SKM-1 (cell line): Measurements from ENCODE around the gene EXTL2.
"Not testable (repeated sequence)": the region's sequence is repeated elsewhere in the genome, so short reads cannot be mapped to it uniquely, and the experiment has no call there.

Experiments used
- DNase-seq: peaks from one replicate; lab custom pipeline; 2025; ENCODE audit not compliant: unreplicated experiment; lab: John Stamatoyannopoulos, UW

Gene EXTL2, protein sequence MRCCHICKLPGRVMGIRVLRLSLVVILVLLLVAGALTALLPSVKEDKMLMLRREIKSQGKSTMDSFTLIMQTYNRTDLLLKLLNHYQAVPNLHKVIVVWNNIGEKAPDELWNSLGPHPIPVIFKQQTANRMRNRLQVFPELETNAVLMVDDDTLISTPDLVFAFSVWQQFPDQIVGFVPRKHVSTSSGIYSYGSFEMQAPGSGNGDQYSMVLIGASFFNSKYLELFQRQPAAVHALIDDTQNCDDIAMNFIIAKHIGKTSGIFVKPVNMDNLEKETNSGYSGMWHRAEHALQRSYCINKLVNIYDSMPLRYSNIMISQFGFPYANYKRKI

DNA sequence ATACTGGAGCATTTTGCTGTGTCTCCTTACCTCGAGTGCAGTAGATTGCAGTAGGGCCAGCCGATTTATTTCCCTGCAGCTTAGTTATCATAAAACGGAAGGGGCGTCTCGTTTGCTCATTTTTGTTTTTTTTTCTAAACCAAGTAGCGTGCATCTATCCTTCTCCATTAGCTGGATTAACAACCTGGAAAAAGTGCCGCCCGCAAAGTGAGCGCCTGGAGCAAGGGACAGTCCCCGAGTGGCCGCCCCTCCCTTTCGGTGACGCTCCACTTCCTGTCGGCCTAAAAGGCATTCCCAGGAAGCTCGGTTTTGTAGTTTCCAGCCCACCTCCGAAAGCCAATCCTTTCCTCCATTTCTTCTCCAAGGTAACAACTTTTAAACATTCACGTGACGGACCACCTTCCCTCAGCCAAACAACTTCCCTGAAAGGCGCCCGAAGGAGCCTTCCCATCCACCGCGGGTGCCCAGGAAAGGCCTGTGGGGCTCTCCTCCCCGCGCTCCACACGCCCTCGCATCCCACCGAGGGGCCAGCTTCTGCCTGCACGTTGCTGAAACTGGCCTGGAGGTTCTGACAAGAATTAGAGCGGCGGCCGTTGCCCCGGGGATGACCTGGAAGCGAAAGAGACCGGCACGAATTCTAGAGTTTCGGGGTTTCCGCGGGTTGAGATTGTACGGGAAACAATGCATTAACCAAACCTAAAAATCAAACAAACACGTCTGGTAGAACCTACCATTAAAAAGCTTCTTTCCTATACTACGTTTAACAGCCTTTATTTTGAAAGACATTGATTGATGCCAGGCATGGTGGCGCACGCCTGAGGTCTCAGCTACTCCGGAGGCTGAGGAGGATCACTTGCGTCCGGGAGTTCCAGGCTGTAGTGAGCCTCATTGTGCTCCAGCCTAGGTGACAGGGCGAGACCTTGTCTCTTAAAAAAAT, at the start of gene EXTL2:
Gene EXTL2 (minus strand): TSS at position 240 of the 937 bp plus-strand sequence. CDS start 6,085 bp downstream, outside the sequence.
- DNase-seq, result peak; percentile 58

- DNase-seq, result no peak
Measured at GRCh38 chr1:100943533-100943932, 48.9 kb upstream of the EXTL2 start.

GRCh38 chr1:100942304-100943046, 47.8 kb upstream of the EXTL2 start:
- no peak for DNase-seq

DNA sequence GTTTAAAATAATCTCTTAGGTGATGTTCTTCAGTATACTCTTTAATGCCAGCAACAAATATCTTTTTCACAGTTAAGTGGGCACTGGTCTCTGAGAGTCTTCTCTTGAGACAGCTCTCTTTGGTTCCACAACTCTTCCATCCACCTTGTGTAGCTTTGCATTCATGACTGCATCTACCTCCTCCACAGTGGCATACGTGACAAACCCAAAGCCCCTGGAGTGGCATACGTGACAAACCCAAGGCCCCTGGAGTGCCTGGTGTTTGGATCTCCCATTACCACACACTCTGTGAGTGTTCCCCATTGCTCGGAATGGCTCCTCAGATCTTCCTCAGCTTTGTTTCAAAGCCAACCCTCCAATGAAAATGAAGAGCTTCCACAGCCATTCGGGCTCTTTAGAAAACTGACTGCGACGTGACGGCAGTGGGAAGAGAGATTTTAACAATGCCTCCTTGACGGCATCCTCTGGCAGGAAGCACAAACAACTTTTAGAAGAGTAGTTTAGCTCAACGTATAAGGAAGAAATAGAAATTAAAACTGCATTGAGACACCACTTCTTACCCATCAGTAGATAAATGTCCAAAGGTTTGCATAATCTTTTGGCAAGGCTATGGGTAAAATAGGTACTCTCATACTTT, 47.1 kb upstream of the EXTL2 start:
- no peak for DNase-seq

GRCh38 chr1:100941098-100941527, 46.5 kb upstream of the EXTL2 start:
- no peak for DNase-seq

DNA sequence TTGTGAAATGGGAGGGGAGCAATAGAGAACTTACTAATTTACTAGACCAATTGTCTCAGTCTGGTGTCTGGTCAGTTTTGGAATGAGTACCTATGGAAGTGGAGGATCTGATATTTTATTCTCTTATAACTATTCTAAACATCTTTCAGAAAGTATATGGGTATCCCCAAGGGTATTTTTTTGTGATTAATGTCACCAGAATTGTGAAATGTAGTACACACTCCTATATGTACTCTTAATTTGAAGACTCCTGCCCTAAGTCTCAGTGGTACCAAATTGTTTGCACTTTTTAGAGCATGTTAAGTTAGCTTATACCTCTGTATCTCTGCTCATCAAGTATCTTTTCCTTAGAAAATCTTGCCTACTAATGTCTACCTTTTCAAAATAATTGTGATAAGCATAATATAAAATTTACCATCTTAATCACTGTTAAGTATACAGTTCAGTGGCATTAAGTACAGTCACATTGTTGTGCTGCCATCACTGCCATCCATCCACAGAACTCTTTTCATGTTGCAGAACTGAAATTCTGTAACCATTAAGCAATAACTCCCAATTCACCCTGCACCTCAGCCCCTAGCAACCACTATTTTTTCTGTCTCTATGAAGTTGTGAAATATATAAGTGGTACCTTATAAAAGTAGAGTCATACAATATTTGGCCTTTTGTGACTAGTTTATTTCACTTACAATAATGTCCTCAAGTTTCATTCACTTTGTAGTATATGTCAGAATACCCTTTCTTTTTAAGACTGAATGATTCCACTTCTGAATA, 41.7 kb upstream of the EXTL2 start:
- DNase-seq, result no peak

DNA sequence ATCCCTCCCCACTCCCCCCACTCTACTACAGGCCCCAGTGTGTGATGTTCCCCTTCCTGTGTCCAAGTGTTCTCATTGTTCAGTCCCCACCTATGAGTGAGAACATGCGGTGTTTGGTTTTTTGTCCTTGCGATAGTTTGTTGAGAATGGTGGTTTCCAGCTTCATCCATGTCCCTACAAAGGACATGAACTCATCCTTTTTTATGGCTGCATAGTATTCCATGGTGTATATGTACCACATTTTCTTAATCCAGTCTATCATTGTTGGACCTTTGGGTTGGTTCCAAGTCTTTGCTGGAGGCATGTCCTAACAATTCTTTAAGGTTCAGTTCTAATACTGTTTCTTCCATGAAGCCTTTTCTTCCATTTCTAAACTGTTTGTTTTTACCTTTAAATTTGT, 38.9 kb upstream of the EXTL2 start:
- not testable (repeated sequence) for DNase-seq

DNA sequence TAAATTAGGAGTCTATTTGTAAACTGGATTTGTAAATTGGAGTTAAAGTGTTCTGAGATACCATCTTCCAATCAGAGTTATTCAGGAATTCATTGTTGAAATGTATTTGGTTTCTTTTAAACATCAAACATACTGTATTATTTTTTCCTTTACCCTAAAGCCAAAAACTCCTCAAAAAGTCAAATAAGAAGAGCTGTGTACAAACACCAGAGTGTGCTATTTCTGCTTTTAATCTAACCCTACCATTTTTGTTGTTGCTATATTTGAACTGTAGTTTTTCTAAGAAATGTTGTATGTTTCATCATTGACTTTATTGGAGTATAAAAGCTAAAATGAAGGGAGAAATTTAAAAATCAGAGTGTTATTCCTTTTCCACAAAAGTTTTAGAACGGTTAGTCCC, 37.1 kb upstream of the EXTL2 start:
- DNase-seq, result no peak

DNA sequence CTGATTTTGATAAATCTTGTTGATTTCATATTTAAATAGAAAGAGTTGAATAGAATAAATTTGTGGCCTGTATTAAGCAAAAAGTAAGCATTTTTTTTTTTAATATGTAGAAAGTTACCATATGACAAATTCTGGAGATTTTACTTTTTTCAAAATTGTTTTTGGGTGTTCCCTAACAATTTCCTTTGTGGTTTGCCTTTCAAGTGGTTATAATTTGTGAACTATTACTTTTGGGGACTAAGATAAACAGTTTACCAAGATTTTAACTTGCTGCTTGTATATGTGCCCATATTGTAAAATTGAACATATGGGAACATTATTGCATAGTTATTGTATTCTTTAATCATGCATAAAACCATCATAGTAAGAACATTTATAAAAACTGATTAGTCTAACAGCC, 35.9 kb upstream of the EXTL2 start:
- DNase-seq, result no peak

GRCh38 chr1:100928128-100928527, 33.5 kb upstream of the EXTL2 start:
- DNase-seq, result no peak

GRCh38 chr1:100927276-100927675, 32.6 kb upstream of the EXTL2 start:
- no peak for DNase-seq

DNA sequence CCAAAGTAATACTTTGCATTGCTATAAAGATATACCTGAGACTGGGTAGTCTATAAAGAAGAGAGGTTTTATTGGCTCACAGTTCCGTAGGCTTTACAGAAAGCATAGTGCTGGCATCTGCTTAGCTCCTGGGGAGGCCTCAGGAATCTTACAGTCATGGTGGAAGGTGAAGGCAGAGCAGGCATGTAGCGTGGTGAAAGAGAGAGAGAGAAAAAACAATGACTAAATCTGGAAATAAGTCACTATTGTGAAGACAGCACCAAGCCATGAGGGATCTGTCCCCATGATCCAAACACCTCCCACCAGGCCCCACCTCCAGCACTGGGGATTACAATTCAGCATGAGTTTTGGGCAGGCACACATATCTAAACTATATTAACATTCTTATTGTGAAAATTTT, 31.6 kb upstream of the EXTL2 start:
- DNase-seq, result no peak

- DNase-seq, result no peak
Measured at GRCh38 chr1:100924991-100925390, 30.3 kb upstream of the EXTL2 start.

- no peak for DNase-seq
Measured at GRCh38 chr1:100924212-100924611, 29.6 kb upstream of the EXTL2 start.

DNA sequence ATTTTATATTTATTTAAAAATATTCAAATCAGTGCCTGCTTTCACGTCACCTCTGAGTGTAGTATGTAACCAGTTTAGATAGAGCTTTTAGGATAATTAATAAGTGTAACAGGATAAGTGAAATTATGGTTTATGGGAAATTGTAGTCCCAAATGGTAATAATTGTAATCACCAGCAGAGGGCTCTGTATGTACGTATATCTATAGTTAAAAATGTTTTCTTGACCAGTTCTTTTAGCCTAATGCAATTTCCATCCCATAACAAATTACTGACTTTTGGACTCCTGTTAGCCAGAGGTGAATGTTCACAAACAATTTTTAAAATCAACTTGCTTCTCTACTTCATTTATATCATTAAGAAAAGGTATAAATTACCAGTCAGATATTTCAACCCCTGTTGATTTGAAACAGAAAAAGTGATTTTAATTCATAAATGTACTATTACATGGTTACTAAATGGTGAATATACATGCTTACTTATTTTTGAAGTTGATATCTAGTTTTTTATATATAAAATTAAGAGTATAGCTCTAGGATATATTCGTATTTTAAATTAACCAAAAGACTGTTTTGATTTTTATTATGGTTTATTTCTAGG, 26.6 kb upstream of the EXTL2 start:
- no peak for DNase-seq

DNA sequence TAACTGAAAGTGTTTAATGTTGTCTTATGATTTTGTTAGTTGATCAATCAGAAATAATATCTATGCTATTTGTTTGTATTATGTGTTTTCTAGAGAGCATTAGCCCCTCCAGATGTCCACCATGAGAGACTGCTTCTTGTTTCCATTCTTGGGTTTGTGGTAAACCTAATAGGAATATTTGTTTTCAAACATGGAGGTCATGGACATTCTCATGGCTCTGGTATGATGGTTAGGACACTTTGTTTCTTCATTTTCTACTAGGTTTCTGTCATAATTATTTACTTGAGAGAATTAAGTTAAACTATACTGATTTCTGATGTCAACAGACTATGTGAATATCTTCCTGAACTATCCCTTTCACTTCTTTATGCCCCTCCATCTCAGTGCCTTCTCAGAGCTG, 17.4 kb upstream of the EXTL2 start:
- no peak for DNase-seq

DNA sequence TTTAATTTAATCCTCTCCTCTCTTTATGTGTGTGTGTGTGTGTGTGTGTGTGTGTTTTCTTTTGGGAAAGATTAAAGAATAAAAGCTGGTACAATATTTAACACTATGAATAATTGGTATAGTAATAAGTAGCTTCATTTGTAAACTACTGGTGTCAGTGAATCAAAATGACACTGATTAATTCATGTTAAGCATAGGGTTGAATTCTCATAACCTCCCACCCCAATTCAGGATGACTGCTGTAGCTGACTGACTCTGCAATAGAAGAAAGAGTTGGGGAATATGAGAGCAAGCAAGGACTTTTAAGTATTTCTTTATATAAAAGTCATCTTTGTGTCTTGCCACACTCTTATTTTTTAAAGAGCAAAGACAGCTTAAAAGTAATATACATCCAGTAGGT, 14.4 kb upstream of the EXTL2 start:
- no peak for DNase-seq

DNA sequence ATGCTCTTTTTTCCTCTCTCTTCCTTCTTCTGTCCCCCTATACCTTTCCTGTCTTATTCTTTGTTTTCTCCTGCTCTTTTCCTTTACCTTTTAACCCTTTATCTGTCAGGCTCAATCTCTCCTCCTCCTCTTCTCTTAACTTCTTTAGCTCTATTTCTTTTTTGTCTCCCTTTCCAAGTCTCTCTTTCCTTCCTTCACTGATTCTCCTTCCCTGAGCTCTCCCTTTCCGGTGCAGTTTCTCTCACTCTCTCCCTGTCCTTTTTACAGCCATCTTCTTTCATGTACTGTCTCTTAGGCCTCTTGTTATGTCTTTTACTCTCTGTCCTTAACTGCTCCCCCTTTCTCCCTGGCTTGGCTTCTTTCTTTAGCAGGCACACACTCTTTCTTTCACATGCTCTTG, 13.2 kb upstream of the EXTL2 start:
- DNase-seq, result no peak

DNA sequence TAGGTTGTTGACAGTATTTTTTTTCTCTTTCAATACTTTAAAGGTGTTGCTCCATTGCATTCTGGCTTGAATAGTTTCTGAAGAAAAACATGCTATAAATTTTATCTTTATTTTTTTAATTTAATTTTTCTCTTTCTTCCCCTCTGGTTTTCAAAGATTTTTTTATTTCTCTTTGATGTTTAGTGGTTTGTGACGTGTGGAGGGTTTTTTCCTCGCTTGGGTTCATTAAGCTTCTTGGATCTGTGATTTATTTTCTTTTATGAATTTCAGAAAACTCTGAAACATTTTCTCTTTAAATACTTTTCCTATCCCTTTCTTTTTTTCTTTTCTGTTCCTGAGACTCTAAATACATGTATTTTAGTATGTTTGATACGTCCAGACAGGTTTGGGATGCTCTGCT, 10.5 kb upstream of the EXTL2 start:
- no peak for DNase-seq

DNA sequence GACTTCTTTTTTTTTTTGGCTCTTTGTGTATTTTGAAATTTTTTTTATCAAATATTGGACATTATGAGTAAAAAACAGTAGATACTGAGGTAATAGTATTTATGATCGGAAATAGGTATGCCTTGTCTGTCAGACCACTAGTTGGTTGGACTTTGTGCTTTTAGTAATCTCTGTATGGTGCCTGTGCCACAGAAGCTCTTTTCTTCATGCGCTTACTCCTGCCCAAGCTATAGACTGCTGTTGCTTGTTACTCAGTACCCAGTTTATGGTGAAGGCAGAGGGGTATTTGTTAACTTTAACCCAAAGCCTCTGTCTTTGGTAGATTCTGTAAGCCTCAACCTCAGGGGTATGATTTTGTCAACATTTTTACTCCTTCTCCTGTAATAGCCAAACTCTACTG, 9.9 kb upstream of the EXTL2 start:
- DNase-seq, result no peak
